Measurements from ENCODE around the gene SLC13A5.

DNA sequence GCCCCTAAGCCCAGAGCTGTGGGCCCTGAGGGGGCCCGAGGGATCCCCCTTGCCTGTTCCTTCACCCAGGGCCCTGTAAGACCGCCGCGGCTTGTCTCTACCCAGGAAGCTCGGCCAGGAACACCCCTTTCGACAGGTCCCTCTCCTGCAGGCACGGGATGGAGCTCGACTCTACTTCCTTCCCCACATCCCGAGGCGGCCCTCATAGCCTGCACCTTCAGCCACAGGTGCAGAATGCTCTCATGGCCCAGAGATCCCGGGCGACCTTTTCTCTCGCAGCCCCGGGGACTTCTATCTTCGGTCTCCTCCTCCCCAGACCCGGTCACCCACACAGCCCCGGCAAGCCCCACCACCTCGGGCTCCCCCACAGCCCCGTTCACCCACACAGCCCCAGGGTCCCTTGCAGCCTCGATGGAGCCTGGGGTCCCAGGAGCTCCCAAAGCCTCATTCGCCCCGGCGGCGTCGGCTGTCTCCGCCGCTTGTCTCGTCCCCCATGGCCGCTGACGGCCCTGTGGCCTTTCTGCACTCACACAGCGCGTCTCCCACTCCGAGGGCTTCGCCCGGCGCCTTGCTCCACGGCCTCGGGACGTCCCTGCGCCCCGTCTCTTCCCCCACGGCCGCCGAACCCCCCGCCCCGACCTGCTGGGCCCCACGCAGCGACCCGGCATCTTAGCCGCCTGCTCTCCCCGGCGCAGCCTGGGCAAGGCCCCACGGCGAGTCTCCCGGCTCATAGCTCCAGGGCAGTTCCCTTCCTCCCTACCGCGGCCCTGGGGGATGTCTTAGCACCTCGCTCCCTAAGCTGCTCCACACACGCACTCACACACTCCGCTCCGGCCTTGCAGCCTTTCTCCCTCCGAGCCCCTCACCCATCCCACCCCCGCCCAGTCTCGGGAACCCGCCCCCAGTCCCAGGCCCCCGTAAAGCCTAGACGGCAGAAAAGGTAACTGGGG lies 73.3 kb downstream of the SLC13A5 start:
- TF ChIP-seq, protein P1, sequence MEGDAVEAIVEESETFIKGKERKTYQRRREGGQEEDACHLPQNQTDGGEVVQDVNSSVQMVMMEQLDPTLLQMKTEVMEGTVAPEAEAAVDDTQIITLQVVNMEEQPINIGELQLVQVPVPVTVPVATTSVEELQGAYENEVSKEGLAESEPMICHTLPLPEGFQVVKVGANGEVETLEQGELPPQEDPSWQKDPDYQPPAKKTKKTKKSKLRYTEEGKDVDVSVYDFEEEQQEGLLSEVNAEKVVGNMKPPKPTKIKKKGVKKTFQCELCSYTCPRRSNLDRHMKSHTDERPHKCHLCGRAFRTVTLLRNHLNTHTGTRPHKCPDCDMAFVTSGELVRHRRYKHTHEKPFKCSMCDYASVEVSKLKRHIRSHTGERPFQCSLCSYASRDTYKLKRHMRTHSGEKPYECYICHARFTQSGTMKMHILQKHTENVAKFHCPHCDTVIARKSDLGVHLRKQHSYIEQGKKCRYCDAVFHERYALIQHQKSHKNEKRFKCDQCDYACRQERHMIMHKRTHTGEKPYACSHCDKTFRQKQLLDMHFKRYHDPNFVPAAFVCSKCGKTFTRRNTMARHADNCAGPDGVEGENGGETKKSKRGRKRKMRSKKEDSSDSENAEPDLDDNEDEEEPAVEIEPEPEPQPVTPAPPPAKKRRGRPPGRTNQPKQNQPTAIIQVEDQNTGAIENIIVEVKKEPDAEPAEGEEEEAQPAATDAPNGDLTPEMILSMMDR (IDR thresholded peaks at IDR 0.05) = no peak
- TF ChIP-seq EP300 (IDR thresholded peaks at IDR 0.05) = no peak

Data from tibial nerve (tissue), 4 donors.